Esophagus muscularis mucosa (tissue), 4 donors: ENCODE data around the gene CHERP. TPM values are rescaled to one million over a fixed set of nuclear protein-coding genes. Genes with fewer than 3 reads are reported as not detected.
"Not testable (repeated sequence)": the region's sequence is repeated elsewhere in the genome, so short reads cannot be mapped to it uniquely, and the experiment has no call there.

Experiments
- DNase-seq: peaks from one replicate; pipeline ENCODE4 v3.0.0-alpha.2; 2017; ENCODE audit errors: extremely low spot score
- H3K27ac ChIP-seq, 4 donors: fragments of 200-600 bp; sonication (generic); replicated peaks in 1 of 4; 1 replicate in 3 of 4; 2 replicates in 1 of 4; pipeline ENCODE4 v1.5.1; 2016 to 2019; ENCODE audit warnings: mild to moderate bottlenecking in 1 of 4
- H3K27me3 ChIP-seq, 4 donors: fragments of 200-600 bp; sonication (generic); one replicate each; pipeline versions ENCODE4 v1.5.1 to v1.6.0; 2016 to 2019
- H3K36me3 ChIP-seq, 4 donors: fragments of 200-600 bp; sonication (generic); one replicate each; pipeline ENCODE4 v1.5.1; 2016 to 2019
- H3K4me1 ChIP-seq, 4 donors: fragments of 200-600 bp; sonication (generic); one replicate each; pipeline ENCODE4 v1.5.1; 2016 to 2019
- H3K4me3 ChIP-seq, 4 donors: fragments of 200-600 bp; sonication (generic); 1 replicate in 2 of 4; 2 replicates in 2 of 4; pipeline ENCODE4 v1.5.1; 2016 to 2019; ENCODE audit warnings: mild to moderate bottlenecking in 4 of 4, moderate library complexity in 1 of 4
- H3K9me3 ChIP-seq, 4 donors: fragments of 200-600 bp; sonication (generic); 1 replicate in 3 of 4; 2 replicates in 1 of 4; pipeline ENCODE4 v1.5.1; 2016 to 2019
- EP300 ChIP-seq: sonication (generic); formaldehyde crosslinking; IDR thresholded peaks from one replicate; pipeline ENCODE4 v1.6.1; 2017; ENCODE audit warnings: antibody characterized with exemption
- POLR2A ChIP-seq: fragments of 450-650 bp; IDR thresholded peaks from one replicate; pipeline ENCODE4 v1.6.1; 2017; ENCODE audit warnings: antibody characterized with exemption, moderate library complexity, mild to moderate bottlenecking, low read depth
- POLR2AphosphoS5 ChIP-seq, 2 donors: sonication (generic); formaldehyde crosslinking; IDR thresholded peaks; one replicate each; pipeline ENCODE4 v1.6.1; 2017; ENCODE audit warnings: antibody characterized with exemption in 2 of 2
- WGBS: methylation state at CpG from one replicate; pipeline ENCODE4 v1.1.5; 2018; 5-methylcytosine and 5-hydroxymethylcytosine counted together
- intact Hi-C: fragments of 100-400 bp; cut with DNase I; formaldehyde crosslinking; loops from one replicate; pipeline ENCODE4 v1.15.1; 2023
- total RNA-seq, 4 donors: library from RNA; depleted of rRNA; stranded (reverse); fragments of >200 nt; gene quantifications; one replicate each; pipeline versions ENCODE4 v1.1.0 to v1.2.1, GENCODE V29; 2016
- TF ChIP-seq, protein P1 (sequence below), 3 experiments: fragments of 200-600 bp in 2 of 3; fragments of 450-650 bp in 1 of 3; sonication (generic) in 2 of 3; IDR thresholded peaks; one replicate each; pipeline ENCODE4 v1.5.1; 2017 to 2019; ENCODE audit warnings: antibody characterized with exemption in 3 of 3, mild to moderate bottlenecking in 2 of 3, moderate library complexity in 1 of 3

CHERP gene
- total RNA-seq, 4 donors from 2014 or later, result 9.1 to 18.0 (median 12.9) TPM

DNA sequence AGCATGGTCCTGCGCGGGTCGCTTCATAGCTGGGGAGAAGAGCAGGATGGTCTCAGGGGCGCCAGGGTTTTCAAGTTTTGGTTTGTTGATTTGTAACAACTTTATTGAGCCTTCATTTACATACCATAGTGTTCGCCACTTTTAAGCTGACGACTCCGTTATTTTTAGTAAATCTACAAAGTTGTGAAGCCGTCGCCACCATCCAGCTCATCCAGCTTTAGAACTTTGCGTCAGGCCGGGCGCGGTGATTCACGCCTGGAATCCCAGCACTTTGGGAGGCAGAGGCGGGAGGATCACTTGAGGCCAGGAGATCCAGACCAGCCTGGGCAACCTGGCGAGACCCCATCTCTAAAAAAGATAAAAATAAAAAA lies 45.6 kb downstream of the CHERP start:
- H3K4me1 ChIP-seq, result peaks cover 7 to 26% (median 18%) of the 10 kb centered on the region in 4 donors
- WGBS, result 29% methylated on average over 12 of the region's 16 CpGs
- peak overlapping the region; percentile 65 to 95 (median 82) for H3K4me3 ChIP-seq
- DNase-seq, result no peak
- no peaks in the 10 kb centered on the region for H3K9me3 ChIP-seq
- H3K27ac ChIP-seq, result peak overlapping the region; percentile 74 to 92 (median 84)
- no peaks in the 10 kb centered on the region for H3K27me3 ChIP-seq
- TF ChIP-seq EP300 (no peak), POLR2AphosphoS5 (IDR thresholded peaks at IDR 0.05) (peak in 1 of 2 donors; percentile 10), POLR2A (no peak)
- TF ChIP-seq, protein P1, sequence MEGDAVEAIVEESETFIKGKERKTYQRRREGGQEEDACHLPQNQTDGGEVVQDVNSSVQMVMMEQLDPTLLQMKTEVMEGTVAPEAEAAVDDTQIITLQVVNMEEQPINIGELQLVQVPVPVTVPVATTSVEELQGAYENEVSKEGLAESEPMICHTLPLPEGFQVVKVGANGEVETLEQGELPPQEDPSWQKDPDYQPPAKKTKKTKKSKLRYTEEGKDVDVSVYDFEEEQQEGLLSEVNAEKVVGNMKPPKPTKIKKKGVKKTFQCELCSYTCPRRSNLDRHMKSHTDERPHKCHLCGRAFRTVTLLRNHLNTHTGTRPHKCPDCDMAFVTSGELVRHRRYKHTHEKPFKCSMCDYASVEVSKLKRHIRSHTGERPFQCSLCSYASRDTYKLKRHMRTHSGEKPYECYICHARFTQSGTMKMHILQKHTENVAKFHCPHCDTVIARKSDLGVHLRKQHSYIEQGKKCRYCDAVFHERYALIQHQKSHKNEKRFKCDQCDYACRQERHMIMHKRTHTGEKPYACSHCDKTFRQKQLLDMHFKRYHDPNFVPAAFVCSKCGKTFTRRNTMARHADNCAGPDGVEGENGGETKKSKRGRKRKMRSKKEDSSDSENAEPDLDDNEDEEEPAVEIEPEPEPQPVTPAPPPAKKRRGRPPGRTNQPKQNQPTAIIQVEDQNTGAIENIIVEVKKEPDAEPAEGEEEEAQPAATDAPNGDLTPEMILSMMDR (IDR thresholded peaks at IDR 0.05), result no peak
- H3K36me3 ChIP-seq, result peaks cover 6 to 15% (median 9%) of the 10 kb centered on the region in 4 donors
- intact Hi-C loops, result no loop called here

DNA sequence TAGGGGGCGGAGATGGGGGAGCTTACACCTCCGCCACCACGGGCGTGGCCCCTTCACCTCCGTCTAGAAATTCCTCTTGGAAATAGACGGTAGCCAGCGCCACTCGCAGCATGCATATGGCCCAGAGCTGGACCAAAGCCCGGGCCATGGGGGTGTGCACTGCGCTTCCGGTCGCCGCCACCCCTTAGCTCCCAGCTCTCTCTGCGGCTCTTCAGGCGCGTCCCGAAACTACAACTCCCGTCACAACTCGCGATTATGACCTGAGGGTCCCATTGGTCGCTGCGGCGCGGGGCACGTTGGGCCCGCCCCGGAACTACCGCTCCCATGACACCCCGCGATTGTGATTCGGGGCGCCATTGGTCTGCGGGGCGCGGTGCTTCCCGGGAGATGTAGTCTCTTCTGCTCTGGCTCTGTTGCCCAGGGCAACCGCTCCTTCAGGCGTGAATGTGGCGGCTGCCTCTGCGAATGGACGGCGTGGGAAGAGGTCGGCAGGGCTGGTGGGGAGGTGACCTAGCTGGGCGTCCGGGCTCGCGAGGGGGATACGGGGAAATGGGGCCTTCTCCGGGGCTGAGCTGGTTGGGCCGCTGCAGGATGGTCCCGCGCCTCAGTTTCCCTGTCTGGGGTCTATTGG lies 46.1 kb downstream of the CHERP start, which contains the start of the genes C19orf44 and CALR3:
Gene C19orf44 (plus strand): TSS at position 413 of the 631 bp plus-strand sequence. CDS start 4,399 bp downstream, outside the sequence.
Gene CALR3 (minus strand): TSS at position 186 of the 631 bp plus-strand sequence. CDS start 38 bp downstream, at position 148.
- TF ChIP-seq, protein P1 (IDR thresholded peaks at IDR 0.05), result peak in 2 of 3 experiments; percentile 17 to 32
- TF ChIP-seq POLR2AphosphoS5 (IDR thresholded peaks at IDR 0.05), result peak; percentile 77 to 93
- TF ChIP-seq POLR2A, result peak; percentile 20
- TF ChIP-seq EP300, result no peak
- Histone ChIP-seq H3K27me3 (no peaks in the 10 kb centered on the region), H3K4me1 (peaks cover 7 to 26% (median 18%) of the 10 kb centered on the region in 4 donors), H3K27ac (peak within 1 kb of the TSS; percentile 74 to 92 (median 84)), H3K9me3 (no peaks in the 10 kb centered on the region), H3K4me3 (peak within 1 kb of the TSS; percentile 65 to 95 (median 82)), H3K36me3 (peaks cover 4 to 10% (median 5%) of the 10 kb centered on the region in 4 donors)
- WGBS, result 5% methylated on average over 5 of the region's 52 CpGs
- intact Hi-C loops, result no loop called here
- peak; percentile 99 for DNase-seq

DNA sequence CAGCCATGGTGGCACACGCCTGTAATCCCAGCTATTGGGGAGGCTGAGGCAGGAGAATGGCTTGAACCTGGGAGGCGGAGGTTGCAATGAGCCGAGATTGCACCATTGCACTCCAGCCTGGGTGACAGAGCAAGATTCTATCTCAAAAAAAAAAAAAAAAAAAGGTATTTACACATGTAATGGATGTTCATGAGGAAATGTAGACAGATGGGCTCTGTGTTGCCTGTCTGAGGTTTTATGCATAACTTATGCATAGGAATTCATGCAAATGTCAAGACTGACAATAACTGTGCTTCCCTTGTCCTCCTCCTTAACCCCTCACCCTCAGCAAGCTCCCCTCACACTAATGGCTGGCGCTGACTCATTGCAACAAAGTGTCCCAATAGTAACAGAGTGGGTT lies 55.8 kb downstream of the CHERP start:
- DNase-seq, H3K27ac ChIP-seq, H3K4me3 ChIP-seq, H3K36me3 ChIP-seq, H3K27me3 ChIP-seq, H3K9me3 ChIP-seq, intact Hi-C loops: not testable (repeated sequence)
- H3K4me1 ChIP-seq, result peaks cover 10 to 13% (median 11%) of the 10 kb centered on the region in 4 donors
- WGBS, result 92% methylated on average over 4 of the region's 4 CpGs

DNA sequence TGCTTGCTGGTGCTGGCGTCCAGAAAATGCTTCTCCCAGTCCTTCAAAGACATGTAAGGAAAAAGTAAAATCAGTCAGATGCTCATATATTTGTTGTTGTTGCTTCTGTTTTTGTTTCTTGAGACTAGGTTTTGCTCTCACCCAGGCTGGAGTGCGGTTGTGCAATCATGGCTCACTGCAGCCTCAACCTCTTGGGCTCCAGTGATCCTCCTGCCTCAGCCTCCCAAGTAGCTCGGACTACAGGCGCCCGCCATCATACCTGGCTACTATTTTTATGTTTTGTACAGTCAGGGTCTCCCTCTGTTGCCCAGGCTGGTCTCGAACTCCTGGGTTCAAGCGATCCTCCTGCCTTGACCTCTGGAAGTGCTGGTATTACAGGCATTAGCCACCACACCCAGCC lies 59.5 kb downstream of the CHERP start:
- intact Hi-C loops, result no loop called here

DNA sequence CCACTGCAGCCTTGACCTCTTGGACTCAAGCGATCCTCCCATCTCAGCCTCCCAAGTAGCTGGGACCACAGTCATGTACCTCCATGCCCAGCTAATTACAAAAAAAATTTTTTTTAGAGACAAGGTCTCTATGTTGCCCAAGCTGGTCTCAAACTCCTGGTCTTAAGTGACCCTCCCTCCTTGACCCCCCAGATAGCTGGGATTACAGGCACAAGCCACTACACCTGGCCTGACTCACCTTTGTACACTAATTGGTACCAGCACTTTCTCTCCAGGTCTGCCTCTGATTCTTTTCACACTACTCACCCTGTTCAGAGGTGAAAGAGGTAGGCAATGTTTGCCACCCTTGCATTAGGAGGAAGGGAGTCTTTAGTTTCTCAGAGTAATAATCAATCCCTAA lies 64.9 kb downstream of the CHERP start:
- Histone ChIP-seq H3K9me3 (peaks cover 0 to 6% (median 2%) of the 10 kb centered on the region in 4 donors), H3K4me3 (no peak overlapping the region), H3K27me3 (no peaks in the 10 kb centered on the region), H3K4me1 (peaks cover 3 to 5% (median 4%) of the 10 kb centered on the region in 4 donors), H3K27ac (no peak overlapping the region), H3K36me3 (no peaks in the 10 kb centered on the region)
- 95% methylated on average over 1 of the region's 1 CpG for WGBS
- no peak for TF ChIP-seq POLR2AphosphoS5 (IDR thresholded peaks at IDR 0.05)
- TF ChIP-seq, protein P1 (IDR thresholded peaks at IDR 0.05), result no peak
- TF ChIP-seq EP300, result no peak
- TF ChIP-seq POLR2A, result no peak
- intact Hi-C loops, result no loop called here
- no peak for DNase-seq

More for the DNA sequence above, 59.5 kb downstream of the CHERP start:
- no peak overlapping the region for H3K27ac ChIP-seq
- H3K36me3 ChIP-seq, result no peaks in the 10 kb centered on the region
- DNase-seq, result no peak
- no peak overlapping the region for H3K4me3 ChIP-seq
- WGBS, result 80% methylated on average over 7 of the region's 7 CpGs
- no peaks in the 10 kb centered on the region for H3K27me3 ChIP-seq
- no peaks in the 10 kb centered on the region for H3K4me1 ChIP-seq
- TF ChIP-seq EP300 (no peak), POLR2AphosphoS5 (IDR thresholded peaks at IDR 0.05) (no peak), POLR2A (no peak)
- TF ChIP-seq, protein P1 (IDR thresholded peaks at IDR 0.05), result no peak
- no peaks in the 10 kb centered on the region for H3K9me3 ChIP-seq
